ENCODE measurements around the gene BRI3BP.

The BRI3BP gene, protein sequence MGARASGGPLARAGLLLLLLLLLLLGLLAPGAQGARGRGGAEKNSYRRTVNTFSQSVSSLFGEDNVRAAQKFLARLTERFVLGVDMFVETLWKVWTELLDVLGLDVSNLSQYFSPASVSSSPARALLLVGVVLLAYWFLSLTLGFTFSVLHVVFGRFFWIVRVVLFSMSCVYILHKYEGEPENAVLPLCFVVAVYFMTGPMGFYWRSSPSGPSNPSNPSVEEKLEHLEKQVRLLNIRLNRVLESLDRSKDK
- long read RNA-seq, donor 1, full-length matches to known transcripts = 4 of 4 reads
- long read RNA-seq, donor 1, partial matches to known transcripts = 0 of 4 reads
- long read RNA-seq, donor 1, other reads (novel, unspliced or antisense) = 0 of 4 reads
- long read RNA-seq, donor 2, full-length matches to known transcripts = 2 of 2 reads
- long read RNA-seq, donor 2, partial matches to known transcripts = 0 of 2 reads
- long read RNA-seq, donor 2, other reads (novel, unspliced or antisense) = 0 of 2 reads
- long read RNA-seq, donor 3, full-length matches to known transcripts = 2 of 2 reads
- long read RNA-seq, donor 3, partial matches to known transcripts = 0 of 2 reads
- long read RNA-seq, donor 3, other reads (novel, unspliced or antisense) = 0 of 2 reads
- long read RNA-seq, donor 4, full-length matches to known transcripts = 6 of 6 reads
- long read RNA-seq, donor 4, partial matches to known transcripts = 0 of 6 reads
- long read RNA-seq, donor 4, other reads (novel, unspliced or antisense) = 0 of 6 reads
- long read RNA-seq, donor 5, full-length matches to known transcripts = 3 of 3 reads
- long read RNA-seq, donor 5, partial matches to known transcripts = 0 of 3 reads
- long read RNA-seq, donor 5, other reads (novel, unspliced or antisense) = 0 of 3 reads
- long read RNA-seq, donor 6, full-length matches to known transcripts = 9 of 16 reads
- long read RNA-seq, donor 6, partial matches to known transcripts = 7 of 16 reads
- long read RNA-seq, donor 6, other reads (novel, unspliced or antisense) = 0 of 16 reads
- long read RNA-seq, donor 7, full-length matches to known transcripts = 9 of 14 reads
- long read RNA-seq, donor 7, partial matches to known transcripts = 5 of 14 reads
- long read RNA-seq, donor 7, other reads (novel, unspliced or antisense) = 0 of 14 reads
- long read RNA-seq, donor 8, full-length matches to known transcripts = 1 of 1 reads
- long read RNA-seq, donor 8, partial matches to known transcripts = 0 of 1 reads
- long read RNA-seq, donor 8, other reads (novel, unspliced or antisense) = 0 of 1 reads

DNA sequence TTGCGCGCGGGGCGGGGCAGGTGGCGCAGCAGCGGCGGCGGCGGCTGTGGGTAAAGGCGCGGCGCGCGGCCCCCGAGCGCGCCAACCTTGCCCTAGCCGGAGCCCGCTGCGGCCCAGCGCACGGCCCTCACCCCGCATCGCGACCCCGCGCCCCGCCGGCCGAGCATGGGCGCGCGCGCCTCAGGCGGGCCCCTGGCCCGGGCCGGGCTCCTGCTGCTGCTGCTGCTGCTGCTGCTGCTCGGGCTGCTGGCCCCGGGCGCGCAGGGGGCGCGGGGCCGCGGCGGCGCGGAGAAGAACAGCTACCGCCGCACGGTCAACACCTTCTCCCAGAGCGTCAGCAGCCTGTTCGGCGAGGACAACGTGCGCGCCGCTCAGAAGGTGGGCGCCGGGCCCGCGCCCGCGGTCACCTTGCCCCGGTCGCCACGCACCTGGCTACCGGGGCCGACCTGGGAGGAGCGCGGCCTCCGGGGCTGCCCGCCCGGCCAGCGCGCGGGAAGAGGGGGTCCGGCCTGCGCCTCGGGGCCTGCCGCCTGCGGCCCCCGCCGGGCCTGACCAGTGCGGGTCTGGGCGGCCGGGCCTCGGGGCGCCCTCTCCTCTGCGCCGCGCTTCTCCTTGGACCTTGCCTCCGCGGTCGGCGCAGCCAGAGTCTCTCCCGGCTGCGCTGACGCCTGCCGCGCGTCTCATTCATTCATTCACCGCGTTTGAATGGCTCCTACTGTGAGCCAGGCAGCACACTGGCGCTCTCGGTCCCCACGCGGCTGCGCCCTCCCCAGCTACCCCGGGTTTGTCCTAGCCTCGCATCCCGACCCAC, at the start of gene BRI3BP:
TSS of gene BRI3BP (plus strand) at position 20 of the 811 bp plus-strand sequence. CDS start at position 166, 146 bp downstream.
- DNase-seq = peak; percentile 77

DNA sequence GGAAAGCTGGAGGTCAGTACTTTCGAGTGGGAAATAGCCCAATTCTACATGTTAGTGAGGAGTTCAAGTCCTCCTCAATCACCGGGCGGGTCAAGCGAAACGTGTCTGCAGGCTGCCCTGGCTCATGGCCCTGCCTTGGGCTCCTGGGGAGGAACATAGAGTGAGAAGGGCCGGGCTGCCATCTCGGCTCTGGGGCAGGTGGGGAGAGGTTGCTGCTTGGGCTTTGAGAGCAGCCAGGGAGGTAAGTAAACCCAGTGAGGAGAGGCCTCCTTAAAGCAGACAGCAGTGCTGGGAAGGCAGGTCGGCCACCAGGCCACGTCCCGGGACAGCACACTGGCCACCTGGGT, 47.0 kb upstream of the BRI3BP start:
- no peak for DNase-seq

DNA sequence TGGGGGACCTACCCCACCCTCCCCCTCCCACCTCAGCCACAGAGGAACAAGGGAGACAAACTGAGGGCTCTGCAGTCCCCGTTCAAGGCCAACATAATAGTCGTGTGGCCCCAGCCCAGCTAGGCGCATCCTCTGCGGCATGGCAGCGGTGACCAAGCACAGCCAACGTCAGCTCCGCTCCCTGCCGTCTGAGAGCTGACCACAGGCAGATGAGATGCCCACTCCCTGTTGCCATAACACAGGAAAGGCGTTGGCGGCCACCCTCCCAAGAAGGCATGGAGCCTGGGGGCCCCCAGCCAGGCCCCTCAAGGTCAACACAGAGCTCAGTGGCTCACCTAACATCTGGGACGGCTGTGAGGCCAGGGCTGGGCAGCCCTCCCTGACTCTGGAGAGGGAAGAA, 46.4 kb upstream of the BRI3BP start:
- no peak for DNase-seq

DNA sequence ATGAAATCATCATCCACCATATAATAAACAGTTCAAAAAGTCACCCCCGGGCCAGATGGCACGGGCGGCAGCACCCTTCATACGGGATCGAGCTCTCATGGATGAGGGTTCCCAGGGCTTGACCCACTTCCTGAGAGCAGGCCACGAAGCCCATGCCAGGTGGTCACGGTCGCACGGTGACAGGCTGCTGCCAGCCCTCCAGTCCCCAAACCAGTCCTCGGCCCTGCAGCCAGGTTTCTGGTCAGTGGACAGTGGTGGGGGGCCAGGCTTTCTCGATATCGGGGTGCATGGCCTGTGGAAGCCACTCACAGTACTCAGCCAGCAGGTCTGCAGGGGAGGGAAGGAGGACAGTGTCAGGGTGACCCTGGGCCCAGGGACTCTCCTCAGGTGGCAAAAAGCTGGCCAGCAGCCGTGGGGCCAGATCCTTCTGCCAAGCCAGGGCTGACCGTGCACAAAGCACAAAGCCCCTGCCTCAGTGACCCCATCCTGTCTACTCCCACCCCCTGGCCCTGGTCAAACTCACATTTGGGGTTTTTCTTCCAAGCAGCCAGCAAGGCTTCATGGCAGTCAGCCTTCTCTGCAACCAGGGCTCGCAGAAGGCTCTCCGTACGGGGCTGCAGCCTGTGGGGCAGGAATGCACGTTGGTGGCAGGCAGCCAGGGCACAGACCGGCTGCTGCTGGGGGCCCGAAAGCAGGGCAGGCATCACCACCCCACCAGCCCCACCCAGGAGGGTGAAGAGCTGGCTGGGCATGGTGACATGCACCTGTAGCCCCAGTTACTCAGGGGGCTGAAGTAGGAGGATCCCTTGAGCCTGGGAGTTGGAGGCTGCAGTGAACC, 45.7 kb upstream of the BRI3BP start:
- DNase-seq = no peak

DNA sequence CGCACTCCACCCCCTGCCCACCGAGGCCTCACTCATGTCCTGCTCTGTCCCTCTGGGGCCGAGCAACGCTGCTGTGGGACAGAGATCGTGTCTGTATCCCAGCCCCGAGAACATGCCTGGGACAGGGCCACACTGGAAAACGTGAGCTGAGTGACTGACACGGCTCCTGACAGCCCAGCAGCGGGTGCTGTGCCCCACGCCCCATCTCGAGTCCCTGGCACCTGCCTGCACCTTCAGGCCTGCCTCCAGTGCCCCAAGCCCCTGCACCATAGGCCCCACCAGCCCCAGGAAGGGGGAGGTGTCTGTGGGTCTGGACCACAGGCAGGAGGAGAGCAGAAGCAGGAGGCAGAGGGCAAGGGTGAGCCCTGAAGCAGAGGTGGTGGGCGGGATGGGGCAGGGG, 44.4 kb upstream of the BRI3BP start:
- DNase-seq = no peak

DNA sequence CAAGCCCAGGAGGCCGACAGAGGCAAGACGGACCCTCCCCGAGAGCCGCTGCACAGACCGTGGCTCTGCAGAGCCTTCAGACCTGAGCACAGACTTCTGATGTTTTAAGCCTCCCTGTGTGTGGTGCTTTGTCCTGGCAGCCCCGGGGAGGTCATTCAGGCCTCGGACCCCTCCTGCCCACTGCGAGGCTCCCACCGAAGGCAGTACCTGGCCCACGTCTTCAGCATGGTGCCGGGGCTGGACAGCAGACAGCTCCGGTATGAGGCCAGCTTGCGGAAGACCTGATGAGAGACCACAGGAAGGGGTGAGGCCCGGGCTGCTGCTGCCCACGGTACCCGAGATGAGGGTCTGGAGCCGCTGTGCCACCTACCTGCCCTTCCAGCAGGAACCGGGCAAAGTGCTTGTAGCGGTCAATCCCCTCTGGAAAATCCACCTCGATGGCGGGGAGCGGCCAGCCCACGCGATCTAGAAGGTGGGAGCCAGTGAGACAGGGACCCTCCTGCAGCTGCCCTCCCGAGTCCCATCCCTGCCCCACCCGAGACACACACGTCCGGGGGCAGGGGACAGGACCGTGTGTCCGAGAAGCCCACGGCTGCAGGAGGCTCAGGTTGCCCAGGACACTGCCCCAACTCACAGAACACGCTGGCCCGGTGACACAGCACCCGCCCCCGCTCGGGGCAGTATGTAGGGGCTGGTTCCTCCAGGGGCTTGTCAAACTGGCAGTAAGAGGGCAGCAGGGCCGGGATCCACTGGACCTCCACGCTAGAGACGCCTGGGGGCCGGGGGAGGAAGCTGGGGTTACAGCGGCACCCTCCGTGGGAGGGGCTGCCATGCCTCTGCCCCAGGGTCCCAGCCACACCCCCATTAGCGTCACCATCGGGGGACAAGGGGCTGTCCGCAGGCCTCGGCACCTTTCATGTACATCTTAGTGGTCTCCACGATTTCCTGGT, 43.4 kb upstream of the BRI3BP start:
- DNase-seq = no peak

DNA sequence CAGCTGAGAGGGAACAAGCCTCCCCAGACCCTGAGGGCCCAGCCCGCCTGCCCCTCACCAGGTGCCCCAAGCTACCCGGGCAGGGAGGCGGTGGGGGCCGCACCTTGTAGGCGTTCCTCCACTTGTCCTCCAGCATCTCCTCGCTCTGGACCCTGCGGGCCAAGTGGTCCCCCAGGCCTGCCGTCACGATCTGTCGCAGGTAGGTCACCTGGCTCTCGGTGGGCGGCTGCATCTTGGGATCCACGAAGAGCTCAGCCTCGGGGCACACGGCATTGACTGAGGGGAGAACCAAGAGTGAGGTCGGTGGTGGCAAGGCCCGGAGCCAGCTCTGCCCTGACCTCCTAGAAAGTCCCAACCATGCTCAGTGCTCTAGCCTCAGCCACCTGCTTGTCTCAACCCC, 41.1 kb upstream of the BRI3BP start:
- DNase-seq = no peak

DNA sequence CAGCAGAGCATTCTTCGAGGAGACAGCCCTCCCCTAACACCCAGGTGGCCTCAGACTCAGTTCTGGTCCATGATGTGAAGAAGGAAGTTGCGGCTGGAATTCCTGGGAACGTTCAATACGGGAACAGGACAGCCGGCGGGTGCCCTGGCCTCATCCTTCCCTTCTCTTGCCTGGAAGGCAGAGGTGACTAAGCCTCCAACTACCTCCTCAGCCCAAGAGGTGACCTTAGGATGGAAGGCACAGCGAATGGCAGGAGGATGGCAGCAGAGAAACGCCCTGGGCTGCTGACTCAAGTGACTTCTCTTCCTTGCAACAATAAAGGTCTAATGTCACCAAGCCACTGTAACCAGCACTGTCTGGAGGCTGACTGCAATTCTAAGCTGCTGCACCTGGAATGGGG, 40.6 kb upstream of the BRI3BP start:
- DNase-seq = no peak

DNA sequence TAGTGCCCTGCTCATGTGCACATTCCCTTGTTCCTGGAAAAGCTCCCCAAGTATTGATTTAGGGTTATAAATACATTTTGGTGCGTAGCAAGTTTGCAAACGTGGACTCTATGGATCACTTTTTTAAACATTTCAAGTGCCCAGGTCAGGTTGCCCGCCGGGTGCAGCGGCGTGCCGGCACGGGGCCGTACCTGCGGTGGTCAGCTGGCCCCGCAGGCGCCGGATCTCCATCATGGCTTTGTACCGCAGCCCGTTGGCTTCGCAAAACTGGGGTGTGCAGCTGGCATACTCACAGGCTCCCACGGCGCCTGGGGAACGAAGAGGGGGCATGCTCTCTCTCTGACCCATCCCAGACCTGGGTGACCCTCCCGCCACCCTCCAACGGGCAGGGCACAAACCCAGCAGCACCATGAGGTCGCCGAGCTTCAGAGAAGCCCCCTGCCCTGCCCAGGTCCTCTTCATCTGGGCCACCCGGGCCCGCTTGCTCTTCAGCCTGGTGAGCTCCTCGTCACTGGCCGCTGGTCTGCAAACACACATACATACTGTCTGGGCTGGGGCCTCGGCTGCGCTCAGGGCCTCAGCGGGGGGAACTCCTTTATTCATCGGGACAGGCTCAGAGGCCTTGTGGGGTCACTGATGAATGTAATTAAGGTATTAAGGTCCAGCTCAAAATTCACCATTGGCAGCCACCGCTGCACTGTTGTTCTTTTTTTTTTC, 39.6 kb upstream of the BRI3BP start:
- no peak for DNase-seq

DNA sequence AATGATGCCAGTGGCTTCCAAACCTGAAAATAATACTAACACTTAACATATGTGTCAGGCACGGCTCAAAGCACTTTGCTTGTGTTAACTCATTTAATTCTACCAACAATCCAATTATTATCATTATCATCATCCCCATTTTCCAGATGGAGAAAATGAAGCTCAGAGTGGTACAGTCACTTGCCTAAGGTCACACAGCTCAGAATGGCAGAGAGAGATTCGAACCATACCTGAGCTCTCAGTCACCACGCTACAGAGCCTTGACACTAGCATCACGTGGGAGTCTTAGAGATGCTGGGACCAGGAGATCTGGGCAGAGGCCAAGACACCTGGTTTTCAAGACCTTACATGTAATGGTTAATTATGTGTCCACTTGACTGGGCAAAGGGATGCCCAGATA, 38.7 kb upstream of the BRI3BP start:
- DNase-seq = no peak

DNA sequence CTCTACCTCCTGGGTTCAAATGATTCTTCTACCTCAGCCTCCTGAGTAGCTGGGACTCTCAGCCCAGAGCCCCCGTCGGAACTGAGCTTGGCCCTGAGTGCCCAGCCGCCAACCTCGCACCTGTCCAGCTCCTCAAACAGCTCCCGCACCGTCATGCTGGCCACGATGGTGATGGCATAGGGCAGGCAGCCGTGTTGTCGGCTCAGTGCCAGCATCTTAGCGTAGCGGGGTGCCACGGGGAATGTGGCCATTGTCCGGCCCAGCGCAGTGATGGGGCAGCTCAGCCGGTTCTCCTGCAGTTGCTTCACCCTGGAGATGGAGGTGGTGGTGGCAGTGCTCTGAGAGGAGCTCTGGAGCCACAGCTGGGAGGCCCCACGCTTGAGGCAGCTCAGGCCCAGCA, 36.9 kb upstream of the BRI3BP start:
- no peak for DNase-seq

DNA sequence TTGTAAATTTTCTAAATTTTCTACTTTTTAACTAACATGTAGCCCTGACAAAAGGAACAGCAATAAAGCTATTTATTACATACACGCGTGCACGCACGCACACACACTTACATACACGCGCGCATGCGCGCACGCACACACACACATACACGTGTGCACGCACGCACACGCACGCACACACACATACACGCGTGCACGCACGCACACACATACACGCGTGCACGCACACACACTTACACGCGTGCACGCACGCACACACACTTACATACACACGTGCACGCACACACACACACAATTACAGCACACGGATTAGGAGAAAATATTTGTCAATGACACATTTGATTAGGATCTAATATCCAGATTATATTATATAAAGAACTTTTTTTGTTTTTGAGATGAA, 32.4 kb upstream of the BRI3BP start:
- no peak for DNase-seq

DNA sequence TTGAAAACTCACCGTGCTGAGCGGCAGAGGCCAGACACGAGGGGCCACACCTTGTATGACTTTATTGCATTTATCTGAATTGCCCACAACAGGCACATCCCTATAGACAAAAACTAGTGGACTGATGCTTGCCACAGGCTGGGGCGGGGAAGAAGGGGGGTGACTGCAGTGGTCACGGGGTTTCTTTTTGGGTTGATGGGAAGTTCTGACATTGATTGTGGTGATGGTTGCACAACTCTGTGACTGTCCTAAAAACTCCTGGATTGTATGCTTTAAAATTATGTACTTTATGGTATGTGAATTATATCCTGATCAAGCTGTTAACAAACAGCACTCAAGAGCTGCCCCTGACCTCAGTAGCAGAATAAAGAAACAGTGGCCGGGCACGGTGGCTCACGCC, 30.2 kb upstream of the BRI3BP start:
- no peak for DNase-seq

DNA sequence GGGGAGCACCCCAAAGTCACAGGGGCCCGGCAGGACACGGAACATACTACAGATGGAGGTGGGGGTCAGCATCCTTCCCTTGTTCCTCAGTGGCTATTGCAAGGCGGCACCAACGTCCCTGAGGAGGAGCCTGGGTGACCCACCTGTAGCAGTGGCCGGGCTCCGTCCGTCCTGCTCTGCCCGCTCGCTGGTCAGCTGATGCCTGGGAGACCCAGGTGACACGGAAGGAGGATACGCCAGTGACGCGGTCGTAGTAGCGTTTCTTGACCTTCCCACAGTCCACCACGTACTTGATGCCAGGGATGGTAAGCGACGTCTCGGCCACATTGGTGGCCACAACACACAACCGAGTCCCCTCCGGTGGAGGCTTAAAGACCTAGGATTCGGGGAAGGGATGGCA, 29.2 kb upstream of the BRI3BP start:
- DNase-seq = no peak

DNA sequence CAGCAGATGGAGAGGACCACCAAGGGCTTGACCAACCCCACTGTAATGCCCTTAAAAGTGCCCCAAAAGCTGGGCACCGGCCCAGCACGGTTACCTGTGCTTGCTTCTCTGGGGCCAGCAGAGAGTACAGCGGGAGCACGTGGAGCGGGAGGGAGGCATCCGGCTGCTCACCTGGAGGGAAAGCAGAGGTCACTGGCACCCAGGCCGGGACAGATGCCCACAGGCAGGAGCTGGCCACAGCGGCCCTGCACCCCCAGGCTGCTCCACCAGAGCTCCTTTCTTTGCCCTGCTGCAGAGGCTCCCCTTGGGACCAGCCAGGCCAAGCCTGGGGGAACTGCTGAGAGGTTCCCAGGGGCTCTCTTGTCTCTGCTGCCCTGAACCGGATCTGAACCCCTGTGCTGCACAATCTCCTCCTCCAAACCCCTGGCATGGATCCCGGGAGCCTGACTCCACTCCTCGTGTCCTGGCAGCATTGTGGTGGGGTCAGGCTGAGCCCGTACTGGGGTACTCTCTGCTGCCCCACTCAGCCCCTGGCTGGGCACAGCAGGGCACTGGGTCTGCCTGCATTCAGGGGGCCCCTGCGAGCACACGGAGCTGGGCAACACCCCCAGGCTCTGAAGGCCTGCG, 28.5 kb upstream of the BRI3BP start:
- no peak for DNase-seq

DNA sequence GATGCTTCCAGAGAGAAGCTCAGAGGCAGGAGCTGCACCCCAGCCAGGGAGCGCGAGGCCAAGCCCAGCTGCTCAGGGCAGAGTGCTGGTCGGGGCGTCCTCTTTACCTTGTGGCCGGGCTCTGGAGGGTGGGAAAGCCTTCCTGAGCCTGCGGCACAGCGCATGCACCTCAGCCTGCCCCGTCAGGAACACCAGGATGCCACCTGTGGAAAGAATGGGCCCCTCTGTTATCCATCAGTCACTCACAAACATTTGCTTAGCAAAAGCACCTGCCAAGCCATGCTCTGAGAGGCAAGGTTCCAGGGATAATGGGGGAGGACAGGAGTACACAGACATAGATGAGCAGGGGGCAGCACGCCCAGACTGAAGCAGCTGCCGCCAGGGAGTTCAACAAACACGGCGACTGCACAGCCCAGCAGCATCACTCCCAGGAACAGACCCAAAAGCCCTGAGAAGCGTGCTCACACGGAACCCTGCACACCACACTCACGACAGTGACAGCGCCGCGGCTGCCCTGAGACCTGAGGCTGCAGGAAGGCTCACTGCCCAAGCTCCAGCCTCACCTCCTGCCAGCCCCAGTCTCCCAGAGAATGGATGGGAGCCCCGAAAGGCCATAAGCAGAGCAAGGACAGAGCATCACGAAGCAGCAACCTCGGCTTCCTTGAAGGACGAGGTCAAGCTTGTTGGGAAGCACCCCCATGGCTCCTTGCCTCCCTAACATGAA, 26.3 kb upstream of the BRI3BP start:
- DNase-seq = no peak

DNA sequence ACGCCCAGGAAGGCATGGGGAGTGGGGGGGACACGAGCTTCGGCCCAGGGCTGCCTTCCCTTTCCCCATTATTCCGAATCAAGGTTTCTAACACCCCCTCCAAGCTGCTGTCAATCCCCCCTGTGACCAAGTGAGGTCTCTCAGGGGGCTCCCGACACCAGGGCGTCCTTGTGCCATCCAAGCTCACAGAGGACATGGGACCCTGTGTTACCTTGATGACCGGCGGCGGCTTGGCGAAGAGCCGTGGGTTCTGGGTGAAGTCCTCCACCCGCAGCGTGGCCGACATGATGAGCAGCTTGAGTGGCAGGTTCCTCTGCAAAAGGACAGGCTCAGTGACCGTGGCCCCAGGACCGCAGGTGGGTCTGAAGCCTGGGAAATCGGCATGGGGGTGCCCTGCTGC, 24.8 kb upstream of the BRI3BP start:
- DNase-seq = no peak

All from right kidney (tissue), 9 donors.